Panc1 (cell line): Measurements from ENCODE around the gene ARFGAP1. TPM values are rescaled to one million over a fixed set of nuclear protein-coding genes. Genes with fewer than 3 reads are reported as not detected.

Experiments used
- ATAC-seq: fragments of 200-7000 bp; cut with Tn5 transposase; 2 replicates; pipeline ENCODE4 v1.9.1; 2020; ENCODE audit warnings: mild to moderate bottlenecking, moderate library complexity
- BruUV-seq: library from RNA; stranded (reverse); fragments of 400-500 nt; replicated peaks from 2 replicates; lab custom pipeline; 2021; lab: Mats Ljungman, UMichigan
- CTCF ChIA-PET: fragments of 300-600 bp; sonication (Branson Sonifier 250); formaldehyde crosslinking; loops from one replicate; lab custom pipeline; 2022; ENCODE audit warnings: antibody characterized with exemption; lab: Charles Lee
- POLR2A ChIA-PET: fragments of 300-600 bp; sonication (Branson Sonifier 250); formaldehyde crosslinking; loops from one replicate; lab custom pipeline; 2022; ENCODE audit warnings: antibody characterized with exemption; lab: Charles Lee
- DNase-seq: peaks from one replicate; pipeline ENCODE4 v3.0.0-alpha.2; 2010; ENCODE audit warnings: low read depth, low spot score
- H3K27ac ChIP-seq: 2 replicates; pipeline ENCODE4 v1.5.1; 2011; ENCODE audit warnings: mild to moderate bottlenecking, low read length, inconsistent platforms
- H3K27me3 ChIP-seq: fragments of 200-500 bp; sonication (Bioruptor generic); 2 replicates; pipeline ENCODE4 v1.6.0; 2014; ENCODE audit warnings: low read length, inconsistent platforms; ENCODE audit not compliant: control insufficient read depth, insufficient read depth
- H3K36me3 ChIP-seq: fragments of 200-500 bp; sonication (Bioruptor generic); 2 replicates; pipeline ENCODE4 v1.5.1; 2014; ENCODE audit warnings: inconsistent platforms, mild to moderate bottlenecking, low read length, moderate library complexity; ENCODE audit not compliant: control insufficient read depth, insufficient read depth
- H3K4me1 ChIP-seq: 2 replicates; pipeline ENCODE4 v1.5.1; 2011; ENCODE audit warnings: inconsistent platforms, mild to moderate bottlenecking, low read length, moderate library complexity; ENCODE audit not compliant: control insufficient read depth, insufficient read depth
- H3K4me3 ChIP-seq, 2 experiments: 2 replicates each; pipeline ENCODE4 v1.5.1; 2011 to 2012; ENCODE audit warnings: low read depth in 2 of 2, low read length in 2 of 2, mild to moderate bottlenecking in 2 of 2, inconsistent platforms in 1 of 2, moderate library complexity in 1 of 2
- H3K9me3 ChIP-seq: fragments of 200-500 bp; sonication (Bioruptor generic); 2 replicates; pipeline ENCODE4 v1.5.1; 2014; ENCODE audit warnings: low read depth, mild to moderate bottlenecking, inconsistent platforms, low read length, moderate library complexity; ENCODE audit not compliant: control insufficient read depth, insufficient read depth
- POLR2AphosphoS5 ChIP-seq: IDR thresholded peaks from 2 replicates; pipeline ENCODE4 v1.6.1; 2012; ENCODE audit warnings: mild to moderate bottlenecking, low read depth, low read length, moderate library complexity
- SIN3A ChIP-seq: IDR thresholded peaks from 2 replicates; pipeline ENCODE4 v1.6.1; 2012; ENCODE audit warnings: low read depth, mild to moderate bottlenecking, low read length, moderate library complexity, borderline replicate concordance; ENCODE audit not compliant: insufficient read depth
- TCF7L2 ChIP-seq: IDR thresholded peaks from 2 replicates; pipeline ENCODE4 v1.6.1; 2011; ENCODE audit warnings: mild to moderate bottlenecking, low read depth, low read length, inconsistent platforms
- in situ Hi-C: cut with HindIII; loops from 2 replicates; pipeline ENCODE4 v1.10.0; 2016; ENCODE audit warnings: low sequenced_read_pairs, low pct_unique_long_range_greater_than_20kb
- intact Hi-C: fragments of 100-400 bp; cut with micrococcal nuclease; formaldehyde crosslinking; loops from one replicate; pipeline ENCODE4 v1.10.0; 2022; ENCODE audit not compliant: unreplicated experiment
- total RNA-seq: library from RNA; stranded (reverse); gene quantifications from one replicate; pipeline ENCODE4 v1.2.1, GENCODE V29; 2021; ENCODE audit not compliant: unreplicated experiment
- TF ChIP-seq, protein P1 (sequence below), 2 experiments: IDR thresholded peaks; 2 replicates each; pipeline ENCODE4 v1.6.1; 2011 to 2012; ENCODE audit warnings: low read depth in 2 of 2, control low read depth in 1 of 2, low read length in 1 of 2, mild to moderate bottlenecking in 1 of 2, moderate library complexity in 1 of 2; ENCODE audit not compliant: insufficient read depth in 1 of 2
- TF ChIP-seq, protein P2 (sequence below): fragments of 450-650 bp; IDR thresholded peaks from 2 replicates; pipeline ENCODE4 v1.5.1; 2017; ENCODE audit warnings: mild to moderate bottlenecking

The ARFGAP1 gene
- total RNA-seq, 1 experiment from 2014 or later: 110 TPM

DNA sequence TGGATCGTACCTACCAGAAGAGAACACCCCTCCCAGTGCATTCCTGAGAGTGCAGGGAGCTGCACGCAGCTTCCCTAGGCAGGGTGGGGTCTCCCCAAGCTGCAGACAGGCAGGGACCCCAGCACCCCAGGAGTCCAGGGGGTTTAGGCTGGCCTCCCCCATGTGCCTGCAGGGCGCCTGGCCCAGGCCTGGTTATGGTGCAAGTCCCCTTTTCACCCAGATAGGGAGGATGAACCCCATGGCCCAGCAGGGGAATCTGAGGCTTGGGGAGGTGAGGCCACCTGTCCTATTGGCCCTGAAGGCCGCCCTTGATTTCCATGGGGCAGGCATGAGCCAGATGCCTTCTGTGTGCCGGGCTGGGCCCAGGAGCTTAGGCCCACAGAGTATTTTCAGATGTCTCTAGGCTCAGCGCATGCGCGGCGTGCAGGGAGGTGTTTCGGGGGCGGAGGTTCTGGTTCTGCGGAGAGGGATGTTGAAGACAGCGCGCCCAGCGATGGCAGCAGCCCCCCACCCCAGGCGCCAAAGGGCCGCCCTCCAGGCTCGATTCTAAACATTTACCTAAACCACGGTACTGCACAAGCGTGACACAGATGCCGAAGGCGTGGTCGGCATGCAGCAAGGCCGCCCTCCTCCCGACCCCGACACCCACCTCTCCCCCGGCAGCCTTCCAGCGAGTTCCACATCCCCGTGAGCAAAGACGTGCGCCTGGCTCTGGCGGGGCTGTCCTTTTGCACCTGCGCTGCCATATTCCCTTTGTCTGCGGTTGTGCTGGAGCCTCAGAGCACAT lies 49.7 kb downstream of the ARFGAP1 start:
- DNase-seq (no peak), ATAC-seq (no peak)
- no peak for TF ChIP-seq POLR2AphosphoS5
- TF ChIP-seq, protein P1, sequence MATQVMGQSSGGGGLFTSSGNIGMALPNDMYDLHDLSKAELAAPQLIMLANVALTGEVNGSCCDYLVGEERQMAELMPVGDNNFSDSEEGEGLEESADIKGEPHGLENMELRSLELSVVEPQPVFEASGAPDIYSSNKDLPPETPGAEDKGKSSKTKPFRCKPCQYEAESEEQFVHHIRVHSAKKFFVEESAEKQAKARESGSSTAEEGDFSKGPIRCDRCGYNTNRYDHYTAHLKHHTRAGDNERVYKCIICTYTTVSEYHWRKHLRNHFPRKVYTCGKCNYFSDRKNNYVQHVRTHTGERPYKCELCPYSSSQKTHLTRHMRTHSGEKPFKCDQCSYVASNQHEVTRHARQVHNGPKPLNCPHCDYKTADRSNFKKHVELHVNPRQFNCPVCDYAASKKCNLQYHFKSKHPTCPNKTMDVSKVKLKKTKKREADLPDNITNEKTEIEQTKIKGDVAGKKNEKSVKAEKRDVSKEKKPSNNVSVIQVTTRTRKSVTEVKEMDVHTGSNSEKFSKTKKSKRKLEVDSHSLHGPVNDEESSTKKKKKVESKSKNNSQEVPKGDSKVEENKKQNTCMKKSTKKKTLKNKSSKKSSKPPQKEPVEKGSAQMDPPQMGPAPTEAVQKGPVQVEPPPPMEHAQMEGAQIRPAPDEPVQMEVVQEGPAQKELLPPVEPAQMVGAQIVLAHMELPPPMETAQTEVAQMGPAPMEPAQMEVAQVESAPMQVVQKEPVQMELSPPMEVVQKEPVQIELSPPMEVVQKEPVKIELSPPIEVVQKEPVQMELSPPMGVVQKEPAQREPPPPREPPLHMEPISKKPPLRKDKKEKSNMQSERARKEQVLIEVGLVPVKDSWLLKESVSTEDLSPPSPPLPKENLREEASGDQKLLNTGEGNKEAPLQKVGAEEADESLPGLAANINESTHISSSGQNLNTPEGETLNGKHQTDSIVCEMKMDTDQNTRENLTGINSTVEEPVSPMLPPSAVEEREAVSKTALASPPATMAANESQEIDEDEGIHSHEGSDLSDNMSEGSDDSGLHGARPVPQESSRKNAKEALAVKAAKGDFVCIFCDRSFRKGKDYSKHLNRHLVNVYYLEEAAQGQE (IDR thresholded peaks at IDR 0.05; ENCODE audit: insufficient read depth in 1 of 2, low read depth in 2 of 2, low read length in 1 of 2): no peak
- TF ChIP-seq SIN3A: no peak
- TF ChIP-seq, protein P2, sequence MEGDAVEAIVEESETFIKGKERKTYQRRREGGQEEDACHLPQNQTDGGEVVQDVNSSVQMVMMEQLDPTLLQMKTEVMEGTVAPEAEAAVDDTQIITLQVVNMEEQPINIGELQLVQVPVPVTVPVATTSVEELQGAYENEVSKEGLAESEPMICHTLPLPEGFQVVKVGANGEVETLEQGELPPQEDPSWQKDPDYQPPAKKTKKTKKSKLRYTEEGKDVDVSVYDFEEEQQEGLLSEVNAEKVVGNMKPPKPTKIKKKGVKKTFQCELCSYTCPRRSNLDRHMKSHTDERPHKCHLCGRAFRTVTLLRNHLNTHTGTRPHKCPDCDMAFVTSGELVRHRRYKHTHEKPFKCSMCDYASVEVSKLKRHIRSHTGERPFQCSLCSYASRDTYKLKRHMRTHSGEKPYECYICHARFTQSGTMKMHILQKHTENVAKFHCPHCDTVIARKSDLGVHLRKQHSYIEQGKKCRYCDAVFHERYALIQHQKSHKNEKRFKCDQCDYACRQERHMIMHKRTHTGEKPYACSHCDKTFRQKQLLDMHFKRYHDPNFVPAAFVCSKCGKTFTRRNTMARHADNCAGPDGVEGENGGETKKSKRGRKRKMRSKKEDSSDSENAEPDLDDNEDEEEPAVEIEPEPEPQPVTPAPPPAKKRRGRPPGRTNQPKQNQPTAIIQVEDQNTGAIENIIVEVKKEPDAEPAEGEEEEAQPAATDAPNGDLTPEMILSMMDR: no peak
- no peak for TF ChIP-seq TCF7L2
- in situ Hi-C loops: no loop called here
- no TSS peak for BruUV-seq
- Histone ChIP-seq H3K27ac (no peak overlapping the region), H3K27me3 (no peaks in the 10 kb centered on the region), H3K36me3 (no peaks in the 10 kb centered on the region), H3K9me3 (no peaks in the 10 kb centered on the region), H3K4me3 (no peak overlapping the region), H3K4me1 (no peaks in the 10 kb centered on the region)
- ChIA-PET POLR2A (no interaction called here), CTCF (no interaction called here)
- intact Hi-C loops: no loop called here

DNA sequence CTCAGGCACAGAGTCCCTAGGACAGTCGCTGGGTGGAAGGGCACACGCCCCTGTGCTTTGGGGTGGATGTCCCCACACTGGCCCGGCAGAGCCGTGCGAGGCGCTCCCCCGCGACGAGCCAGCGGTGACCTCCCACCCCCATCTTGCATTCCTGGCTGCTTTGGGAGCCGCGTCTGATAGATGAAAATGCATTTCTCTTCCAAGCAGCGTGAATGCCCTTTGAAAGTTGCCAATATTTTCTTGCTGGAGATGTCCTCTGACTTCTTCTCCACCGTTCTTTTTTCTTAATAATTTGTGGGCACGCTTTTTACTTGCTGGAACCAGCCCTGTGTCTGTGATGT lies 50.3 kb downstream of the ARFGAP1 start:
- Histone ChIP-seq H3K27me3 (no peaks in the 10 kb centered on the region), H3K36me3 (no peaks in the 10 kb centered on the region), H3K9me3 (no peaks in the 10 kb centered on the region), H3K4me1 (no peaks in the 10 kb centered on the region), H3K4me3 (no peak overlapping the region), H3K27ac (no peak overlapping the region)
- CTCF ChIA-PET: interaction anchor here (1.0 kb wide), 1 partner anchor 174 kb away, joined by 3 read pairs; no protein-coding TSS in a partner anchor
- no peak for TF ChIP-seq TCF7L2
- TF ChIP-seq, protein P1 (IDR thresholded peaks at IDR 0.05; ENCODE audit: insufficient read depth in 1 of 2, low read depth in 2 of 2, low read length in 1 of 2): no peak
- TF ChIP-seq, protein P2: no peak
- in situ Hi-C loops (no loop called here), intact Hi-C loops (no loop called here)
- DNase-seq: no peak
- POLR2A ChIA-PET: no interaction called here
- BruUV-seq: no TSS peak
- ATAC-seq: no peak
